Mesenteric fat pad (tissue), 1 donor: Measurements from ENCODE around the gene NOS2. TPM values are rescaled to one million over a fixed set of nuclear protein-coding genes. Genes with fewer than 3 reads are reported as not detected.
"Not testable (repeated sequence)": the region's sequence is repeated elsewhere in the genome, so short reads cannot be mapped to it uniquely, and the experiment has no call there.

Experiments
- DNase-seq: peaks from one replicate; pipeline ENCODE4 v3.0.0-alpha.2; 2020; ENCODE audit warnings: low spot score
- total RNA-seq: library from RNA; stranded (reverse); fragmentation: NEBNext Ultra II Directional; extraction: Animal tissue kit (Norgen Biotek cat#: 25700); gene quantifications from one replicate; pipeline ENCODE4 v1.2.1, GENCODE V29; 2021
- donor health status: DM: yes; HTN: yes; CAD: no.

NOS2 gene
- total RNA-seq, 1 donor from 2014 or later = 0.13 TPM

- DNase-seq = no peak
Observed at GRCh38 chr17:27792095-27792494, 8.2 kb downstream of the NOS2 start.

DNA sequence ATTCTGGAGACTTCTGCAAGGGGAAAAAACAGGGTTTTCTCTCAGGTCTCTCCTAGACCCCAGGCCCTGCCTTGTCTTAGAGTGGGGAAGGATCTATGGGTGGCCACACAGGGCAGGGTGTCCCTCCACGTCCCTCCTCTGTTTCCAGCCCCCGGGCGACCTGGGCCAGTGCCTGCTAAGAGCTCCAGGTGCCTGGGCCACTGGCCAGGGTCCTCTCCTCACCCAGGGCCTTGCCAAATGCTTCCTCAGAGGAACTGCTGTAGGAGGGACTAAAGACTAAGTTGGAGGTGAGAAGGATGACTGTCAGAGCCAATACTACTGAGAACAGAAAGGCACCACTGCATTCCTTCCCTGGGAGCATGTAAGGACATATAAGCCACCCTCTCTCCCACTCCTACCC is 11.4 kb downstream of the NOS2 start:
- no peak for DNase-seq

DNA sequence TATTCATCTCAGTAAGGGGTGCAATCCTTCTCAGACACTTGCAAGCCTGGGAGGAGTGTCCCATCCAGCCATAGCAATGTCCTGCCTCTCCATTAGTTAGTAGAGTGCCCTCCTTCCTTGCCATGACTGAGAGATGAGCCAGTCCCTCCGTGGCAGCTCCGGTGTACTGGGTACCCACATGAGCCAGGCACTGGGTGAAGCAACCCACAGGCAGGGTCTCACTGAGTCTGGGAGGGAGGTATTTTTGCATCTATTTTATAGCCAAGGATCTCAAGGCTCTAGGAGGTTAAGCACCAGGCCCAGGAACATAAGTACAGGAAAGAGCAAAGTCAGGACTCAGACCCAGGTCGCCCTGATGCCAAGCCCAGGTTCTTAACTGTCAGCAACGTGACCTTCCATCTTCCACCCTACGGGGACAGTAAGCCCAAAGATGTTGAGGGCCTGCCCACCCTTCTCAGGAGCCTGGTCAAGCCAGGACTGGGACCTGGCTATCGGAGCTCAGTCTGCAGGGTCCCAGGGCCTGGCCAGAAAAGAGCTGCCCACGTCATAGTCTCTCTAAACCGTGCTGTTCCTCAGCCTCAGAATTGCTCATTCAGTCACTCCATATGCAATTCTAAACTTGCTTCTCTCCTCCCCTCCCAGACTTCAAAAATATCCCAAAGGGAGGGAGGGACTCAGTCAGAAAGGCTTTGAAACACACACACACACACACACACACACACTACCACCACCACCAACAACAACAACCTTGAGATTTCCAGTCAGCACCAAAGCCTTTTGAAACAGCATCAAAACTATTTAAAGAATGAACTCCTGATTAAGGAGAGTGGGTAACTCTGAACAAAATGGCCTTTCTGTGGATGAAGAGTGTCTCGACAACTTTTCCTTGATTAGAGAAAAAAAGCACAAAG is 16.6 kb downstream of the NOS2 start:
- no peak for DNase-seq

DNA sequence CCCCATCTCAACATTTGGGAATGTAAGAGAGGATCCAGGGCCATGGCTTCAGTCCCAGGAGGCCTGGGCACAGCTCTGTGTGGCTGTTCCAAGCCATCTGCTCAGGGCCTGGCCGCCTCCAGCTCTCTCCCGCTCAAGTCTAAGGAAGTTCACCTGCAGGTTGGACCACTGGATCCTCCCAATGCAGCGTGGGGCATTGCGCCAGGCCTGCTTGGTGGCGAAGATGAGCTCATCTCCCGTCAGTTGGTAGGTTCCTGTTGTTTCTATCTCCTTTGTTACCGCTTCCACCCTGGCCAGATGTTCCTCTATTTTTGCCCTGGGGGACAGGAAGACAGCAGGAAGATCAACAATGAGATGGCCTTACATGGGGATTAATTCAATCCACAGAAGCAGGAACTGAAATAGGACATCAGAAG is 17.5 kb downstream of the NOS2 start:
- no peak for DNase-seq

GRCh38 chr17:27780828-27781404 is 19.4 kb downstream of the NOS2 start:
- DNase-seq = no peak

- DNase-seq = no peak
Observed at GRCh38 chr17:27780092-27780827, 20.1 kb downstream of the NOS2 start.

DNA sequence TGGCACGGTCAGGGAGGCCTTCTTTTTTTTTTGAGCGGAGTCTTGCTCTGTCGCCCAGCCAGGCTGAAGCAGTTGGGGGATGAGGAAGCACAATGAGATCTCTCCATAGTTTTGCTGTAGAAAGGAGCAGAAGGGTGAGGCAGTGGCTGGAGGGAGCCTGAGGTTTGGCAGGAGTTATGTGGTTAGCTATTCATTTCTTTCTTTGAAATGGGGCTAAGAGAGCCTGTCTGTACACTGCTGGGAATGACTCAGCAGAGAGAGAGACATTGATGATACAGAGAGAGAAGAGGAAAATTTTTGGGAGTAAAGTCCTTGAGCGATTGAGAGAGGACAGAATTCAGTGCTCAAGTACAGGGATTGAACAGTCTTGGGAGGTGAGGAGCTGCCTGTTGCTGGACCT is 22.1 kb downstream of the NOS2 start:
- DNase-seq = no peak

GRCh38 chr17:27776882-27777624 is 23.3 kb downstream of the NOS2 start:
- no peak for DNase-seq

DNA sequence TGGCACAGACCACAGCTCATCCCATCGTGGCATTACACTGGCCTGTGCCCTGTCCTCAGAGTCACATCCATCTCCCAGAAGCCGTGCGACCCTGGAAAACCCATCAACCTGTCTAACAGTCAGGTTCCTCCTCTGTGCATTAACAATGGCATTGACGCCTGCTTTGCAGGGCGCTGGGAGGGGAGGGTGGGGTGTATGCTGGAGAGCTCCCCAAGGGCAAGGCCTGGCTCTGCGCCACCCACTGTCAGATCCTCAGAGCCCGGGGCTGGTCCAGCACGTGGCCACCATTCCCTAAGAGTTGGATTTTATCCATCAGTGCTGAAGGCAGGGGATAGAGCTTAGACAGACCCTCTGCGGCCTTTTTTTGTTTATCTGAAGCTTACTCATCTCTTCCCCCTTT is 28.7 kb downstream of the NOS2 start:
- DNase-seq = no peak

GRCh38 chr17:27770877-27771276 is 29.5 kb downstream of the NOS2 start:
- DNase-seq = no peak

DNA sequence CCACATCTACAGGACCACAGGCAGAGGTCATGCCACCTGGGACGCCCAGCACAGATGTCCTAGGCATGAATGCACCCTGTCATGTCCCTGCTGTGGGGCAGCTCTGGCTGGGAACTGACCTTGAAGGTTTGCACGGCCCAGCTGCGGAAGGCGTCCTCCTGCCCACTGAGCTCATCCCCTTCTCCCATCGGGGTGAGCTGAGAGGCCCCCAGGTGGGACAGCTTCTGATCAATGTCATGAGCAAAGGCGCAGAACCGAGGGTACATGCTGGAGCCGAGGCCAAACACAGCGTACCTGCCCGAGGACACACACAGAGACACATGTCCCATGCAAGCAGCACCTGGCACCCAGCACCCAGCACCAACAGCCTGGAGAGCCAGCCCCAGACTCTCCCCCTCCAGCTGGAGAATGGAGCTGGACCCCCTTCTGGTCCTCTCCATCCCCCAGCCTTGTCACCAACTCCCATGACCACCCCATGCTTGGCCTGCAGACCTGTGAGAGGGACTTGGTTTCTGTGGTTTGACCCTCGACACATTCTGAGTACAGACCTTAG is 31.4 kb downstream of the NOS2 start:
- DNase-seq = no peak

DNA sequence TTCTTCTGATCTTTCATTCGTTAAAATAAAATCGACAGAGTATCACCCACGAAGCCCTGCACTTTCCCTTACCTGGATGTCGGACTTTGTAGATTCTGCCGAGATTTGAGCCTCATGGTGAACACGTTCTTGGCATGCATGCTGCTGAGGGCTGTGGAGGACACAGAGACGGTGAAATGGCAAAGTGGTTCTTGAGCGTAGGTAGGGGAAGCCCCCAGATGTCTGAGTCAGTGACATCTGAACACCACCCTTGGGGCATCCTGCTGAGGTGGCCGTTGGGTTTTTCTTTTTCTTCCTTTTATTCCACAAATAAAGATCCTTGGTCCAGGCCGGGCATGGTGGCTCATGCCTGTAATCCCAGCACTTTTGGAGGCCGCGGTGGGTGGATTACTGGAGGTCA is 33.9 kb downstream of the NOS2 start:
- DNase-seq = no peak

DNA sequence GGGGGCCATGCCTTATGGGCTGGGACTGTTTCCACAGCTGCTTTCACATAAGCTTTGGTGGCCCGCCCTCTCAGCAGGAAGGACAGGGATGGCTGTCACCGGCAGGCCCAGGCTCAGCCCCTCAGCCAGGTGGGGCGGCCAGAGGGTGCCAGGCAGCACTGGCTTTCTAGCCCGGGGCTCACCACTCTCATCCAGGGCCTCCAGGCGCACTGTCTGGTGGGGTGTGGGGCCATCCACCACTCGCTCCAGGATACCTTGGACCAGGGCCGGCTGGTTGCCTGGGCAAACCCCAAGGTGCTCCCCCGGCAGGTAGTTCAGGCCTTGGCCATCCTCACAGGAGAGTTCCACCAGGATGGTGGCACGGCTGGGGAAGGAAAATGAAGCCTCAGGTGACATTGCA is 35.0 kb downstream of the NOS2 start:
- no peak for DNase-seq

- no peak for DNase-seq
Observed at GRCh38 chr17:27764589-27764988, 35.7 kb downstream of the NOS2 start.

GRCh38 chr17:27762527-27763305 is 37.6 kb downstream of the NOS2 start:
- no peak for DNase-seq

DNA sequence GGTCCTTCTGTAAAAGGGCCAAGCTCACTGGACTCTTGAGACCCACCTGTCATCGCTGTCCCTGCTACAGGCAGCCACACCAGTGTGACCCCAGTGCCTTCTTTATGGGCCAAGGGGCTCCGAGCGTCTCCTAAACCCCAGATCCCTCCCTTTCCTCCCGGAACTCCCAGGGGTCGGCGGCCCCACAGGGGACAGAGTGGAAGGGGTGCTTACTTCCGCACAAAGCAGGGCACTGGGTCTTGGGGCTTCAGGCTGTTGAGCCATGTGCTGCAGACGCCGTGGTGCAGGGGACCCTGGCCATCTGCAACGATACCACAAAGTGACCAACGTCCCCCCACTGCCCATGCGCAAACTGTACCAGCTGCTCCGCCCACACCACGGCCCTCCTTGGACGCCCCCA is 39.4 kb downstream of the NOS2 start:
- DNase-seq = not testable (repeated sequence)

- no peak for DNase-seq
Observed at GRCh38 chr17:27760069-27760885, 40.1 kb downstream of the NOS2 start.

- no peak for DNase-seq
Observed at GRCh38 chr17:27759528-27759927, 40.8 kb downstream of the NOS2 start.
